ENCODE data around the gene SLC35F3.
"Not testable (repeated sequence)": the region's sequence is repeated elsewhere in the genome, so short reads cannot be mapped to it uniquely, and the experiment has no call there.

Gene SLC35F3

DNA sequence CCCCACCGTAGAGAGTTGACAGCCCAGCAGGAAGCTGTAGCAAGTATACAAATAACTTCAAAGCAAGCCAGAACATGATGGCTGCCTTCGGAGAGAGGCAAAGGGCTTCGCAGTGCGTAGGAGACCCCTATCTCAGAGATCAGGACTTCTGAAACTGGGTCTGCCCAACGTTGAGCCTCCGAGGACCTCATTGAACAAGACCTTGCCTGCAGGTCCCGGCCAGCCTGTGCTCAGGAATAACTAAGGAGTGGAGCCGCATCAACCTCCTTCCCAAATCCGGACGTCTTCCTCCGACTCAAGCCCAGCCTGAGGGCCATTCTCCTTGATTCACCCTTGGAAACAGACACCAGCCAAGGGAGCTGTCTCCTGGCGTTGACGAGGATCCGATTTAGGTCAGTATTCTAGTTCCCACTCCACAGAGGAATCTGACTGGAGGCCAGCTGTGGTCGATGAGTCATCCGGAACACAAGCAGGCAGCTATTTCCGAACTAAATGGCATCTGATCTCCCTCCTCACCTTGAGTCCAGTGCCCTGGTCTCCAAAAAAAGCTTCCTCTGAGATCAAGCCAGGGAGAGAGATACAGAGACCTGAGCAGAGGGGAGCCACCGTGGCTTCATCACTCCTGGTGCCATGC lies 302.3 kb downstream of the SLC35F3 start:
- no peak for DNase-seq

DNA sequence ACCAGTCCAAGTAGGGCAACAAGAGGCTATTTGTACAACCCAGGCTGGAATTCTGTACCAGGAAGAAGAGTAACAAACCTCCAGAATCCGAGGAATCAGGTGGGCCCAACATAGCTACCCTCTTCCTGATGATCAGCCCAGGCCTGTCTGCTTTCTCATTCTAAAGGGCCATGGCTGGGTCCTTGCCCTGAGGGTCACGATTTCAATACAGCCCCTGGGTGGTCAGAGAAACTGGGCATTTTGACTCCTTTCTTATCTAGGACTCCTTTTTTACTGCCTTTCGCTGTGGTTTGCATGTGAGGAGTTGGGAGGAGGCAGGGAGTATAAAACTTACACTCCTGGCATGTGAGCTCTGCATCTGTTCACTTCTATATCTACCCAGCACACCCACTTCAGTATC lies 303.9 kb downstream of the SLC35F3 start:
- no peak for DNase-seq

DNA sequence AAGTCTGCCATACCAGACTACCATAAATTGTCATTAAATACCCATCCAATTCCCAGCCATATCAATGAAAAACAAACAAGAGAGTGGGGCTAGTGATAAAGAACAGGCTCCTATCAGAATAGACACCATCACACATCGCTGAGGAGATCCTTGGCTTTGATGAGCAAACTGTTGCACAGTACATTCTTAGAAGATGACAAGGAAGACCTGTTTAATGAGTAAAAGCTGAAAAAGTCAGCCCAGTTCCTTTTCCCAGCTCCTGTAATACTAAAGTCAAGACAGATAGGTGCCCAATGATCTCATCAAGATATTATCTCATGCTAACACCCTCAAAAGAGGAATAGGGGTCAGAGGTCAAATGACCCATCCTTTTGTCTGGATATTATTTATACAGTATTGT lies 304.3 kb downstream of the SLC35F3 start:
- DNase-seq, result no peak

DNA sequence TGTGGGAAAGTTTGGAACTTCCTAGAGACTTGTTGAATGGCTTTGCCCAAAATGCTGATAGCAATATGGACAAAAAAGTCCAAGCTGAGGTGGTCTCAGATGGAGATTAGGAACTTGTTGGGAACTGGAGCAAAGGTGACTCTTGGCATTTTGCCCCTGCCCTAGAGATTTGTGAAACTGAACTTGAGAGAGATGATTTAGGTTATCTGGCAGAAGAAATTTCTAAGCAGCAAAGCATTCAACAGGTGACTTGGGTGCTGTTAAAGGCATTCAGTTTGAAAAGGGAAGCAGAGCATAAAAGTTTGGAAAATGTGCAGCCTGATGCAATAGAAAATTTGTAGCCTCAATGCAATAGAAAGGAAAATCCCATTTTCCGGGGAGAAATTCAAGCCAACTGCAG lies 306.0 kb downstream of the SLC35F3 start:
- not testable (repeated sequence) for DNase-seq

DNA sequence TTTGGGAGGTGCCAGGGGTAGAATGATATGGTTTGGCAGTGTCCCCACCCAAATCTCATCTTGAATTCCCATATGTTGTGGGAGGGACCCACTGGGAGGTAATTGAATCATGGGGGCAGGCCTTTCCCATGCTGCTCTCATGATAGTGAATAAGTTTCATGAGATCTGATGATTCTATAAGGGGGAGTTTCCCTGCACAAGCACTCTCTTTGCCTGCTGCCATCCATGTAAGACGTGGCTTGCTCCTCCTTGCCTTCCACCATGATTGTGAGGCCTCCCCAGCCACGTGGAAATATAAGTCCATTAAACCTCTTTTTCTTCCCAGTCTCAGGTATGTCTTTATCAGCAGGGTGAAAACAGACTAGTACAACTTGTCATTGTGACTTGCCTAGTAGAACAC lies 307.4 kb downstream of the SLC35F3 start:
- not testable (repeated sequence) for DNase-seq

DNA sequence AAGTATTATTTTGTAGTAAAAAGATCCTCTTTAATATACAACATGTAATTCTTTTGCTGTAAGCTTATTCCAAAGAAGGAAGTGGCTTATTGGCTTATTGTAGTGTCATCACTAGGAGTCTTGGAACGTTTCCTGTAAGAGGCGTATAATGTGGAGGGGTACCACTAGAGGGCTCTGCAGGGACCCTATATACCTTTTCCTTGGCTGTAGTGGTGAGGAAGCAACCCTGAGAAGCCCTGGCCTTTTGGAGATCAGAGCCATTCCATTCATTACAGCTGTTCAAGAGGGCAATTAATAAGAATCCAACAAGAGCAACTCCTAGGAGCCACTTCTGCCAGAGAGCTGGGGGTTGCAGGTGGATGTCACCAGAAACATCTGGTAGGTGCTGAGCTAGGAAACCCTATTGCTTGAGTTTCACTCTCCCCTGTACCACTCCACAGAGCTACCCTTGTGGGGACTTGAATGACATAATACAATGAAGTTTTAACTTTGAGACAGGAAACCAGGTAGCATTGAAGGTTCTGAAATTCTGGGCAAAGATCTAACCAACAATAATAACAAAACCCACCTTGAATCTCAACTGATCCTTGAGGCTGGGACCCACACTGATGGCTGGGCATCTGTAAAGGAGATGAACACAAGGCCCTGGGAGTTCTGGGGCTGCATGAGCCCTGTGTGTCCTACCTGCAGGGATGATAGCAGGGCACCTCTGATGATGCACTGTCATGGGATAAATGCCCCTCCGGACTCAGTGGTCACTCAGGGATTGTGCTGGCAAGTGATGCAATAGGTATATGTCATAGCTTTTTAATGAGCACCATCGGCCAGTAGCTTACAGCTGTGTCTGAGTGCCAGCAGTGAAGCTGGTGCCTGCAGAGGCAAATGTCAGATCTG lies 308.5 kb downstream of the SLC35F3 start:
- DNase-seq, result no peak

DNA sequence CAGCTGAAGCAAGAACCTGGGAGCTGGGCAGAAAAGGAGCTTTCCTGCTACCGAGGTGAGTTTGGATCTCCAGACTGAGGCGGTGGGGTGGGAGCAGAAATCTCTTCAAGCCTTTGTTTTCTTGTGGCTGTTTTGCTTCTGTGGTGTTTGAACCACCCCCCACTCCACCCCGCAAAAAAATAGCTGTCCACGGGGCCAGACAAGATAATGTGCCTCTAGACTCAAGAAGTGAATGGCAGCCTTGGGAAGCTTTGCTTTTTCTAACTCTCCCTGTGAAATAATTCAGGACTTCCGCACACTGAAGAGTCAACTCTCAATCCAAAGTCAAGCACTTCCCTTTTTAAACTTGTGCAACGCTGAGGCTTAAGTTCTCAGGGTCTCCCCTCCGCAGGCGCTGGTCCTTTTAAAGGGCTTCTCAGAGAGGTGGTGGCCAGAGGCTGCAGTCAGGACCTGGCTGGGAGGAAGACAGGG lies 309.2 kb downstream of the SLC35F3 start:
- no peak for DNase-seq

DNA sequence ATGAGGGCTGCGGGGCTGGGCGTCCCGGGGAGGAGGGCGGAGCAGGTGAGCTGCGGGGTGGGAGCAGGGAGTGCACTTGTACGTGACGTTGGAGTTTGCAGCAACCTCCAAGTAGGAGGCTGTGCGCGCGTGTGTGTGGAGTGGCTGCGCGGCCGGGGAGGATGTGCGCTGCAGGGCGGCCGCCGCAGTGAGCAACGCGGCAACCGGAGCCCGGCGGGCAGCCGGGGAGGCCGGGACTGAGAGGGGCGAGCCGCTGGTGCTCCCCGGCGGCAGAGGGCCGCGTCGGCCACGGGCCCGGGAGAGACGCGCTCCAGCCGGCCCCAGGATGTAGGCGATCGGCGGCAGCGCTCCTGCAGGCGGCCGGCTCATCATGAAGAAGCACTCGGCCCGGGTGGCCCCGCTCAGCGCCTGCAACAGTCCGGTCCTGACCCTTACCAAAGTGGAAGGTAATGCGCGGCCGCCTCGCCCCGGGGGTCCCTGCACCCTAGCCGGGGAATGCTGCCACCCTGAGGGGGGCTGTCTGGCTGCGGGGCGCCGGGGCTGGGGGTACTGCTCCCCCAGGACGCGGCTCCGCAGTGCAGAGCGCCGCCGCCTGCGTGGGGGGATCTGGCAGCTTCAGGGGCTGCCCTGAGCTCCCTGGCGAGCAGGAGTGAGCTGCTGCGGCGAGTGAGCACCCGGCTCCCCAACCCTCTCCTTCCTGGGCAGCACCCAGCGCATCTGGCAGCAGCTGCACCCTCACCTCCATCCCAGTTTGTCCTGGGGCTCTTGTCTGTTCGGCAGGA lies 309.8 kb downstream of the SLC35F3 start:
- DNase-seq, result no peak

DNA sequence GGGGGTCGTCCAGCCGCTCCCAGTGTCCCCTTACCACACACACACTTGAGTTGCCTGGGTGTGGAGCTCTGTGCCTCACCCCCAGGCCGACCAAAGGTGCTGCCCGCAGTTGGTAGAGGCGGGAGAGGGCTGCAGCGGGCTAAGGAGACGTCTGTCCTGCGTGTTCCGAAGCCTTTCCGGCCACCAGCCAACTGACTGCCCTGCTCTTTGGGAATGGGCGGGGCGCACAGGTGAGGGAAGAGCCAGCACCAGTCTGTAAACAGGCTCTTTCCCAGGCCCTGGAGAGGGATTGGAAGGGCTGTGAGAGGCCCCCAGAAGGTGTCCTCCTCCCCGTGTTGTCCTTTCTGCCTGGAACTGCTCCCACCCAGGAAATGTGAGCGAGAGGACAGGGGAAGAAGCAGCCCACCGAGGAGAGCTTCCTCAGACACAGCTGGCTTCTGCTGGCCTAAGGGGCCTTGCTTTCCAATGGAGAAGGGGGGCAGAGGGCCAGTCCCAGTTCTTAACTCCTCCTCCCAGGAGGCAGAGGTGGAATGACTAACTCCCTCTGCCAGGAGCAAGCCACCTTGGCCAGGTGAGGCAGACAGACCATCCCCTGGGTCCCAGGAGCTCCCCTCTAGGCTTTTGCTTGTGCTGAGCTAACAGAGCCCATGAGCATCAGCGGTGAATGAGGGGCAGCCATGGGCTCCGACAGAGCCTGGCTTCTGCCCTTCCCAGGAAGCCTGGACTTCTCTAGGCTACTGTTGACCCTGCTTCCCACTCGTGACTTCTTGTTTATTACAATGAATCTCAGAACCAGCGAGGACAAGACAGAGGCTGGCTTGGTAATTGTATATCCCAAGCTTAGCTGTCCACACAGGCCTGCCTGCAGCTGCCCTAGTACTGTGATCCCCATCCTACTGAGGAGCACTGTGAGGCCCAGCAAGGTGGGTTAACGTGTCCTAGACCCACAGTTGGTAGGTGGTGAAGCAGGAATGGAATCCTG lies 310.7 kb downstream of the SLC35F3 start:
- DNase-seq, result no peak

DNA sequence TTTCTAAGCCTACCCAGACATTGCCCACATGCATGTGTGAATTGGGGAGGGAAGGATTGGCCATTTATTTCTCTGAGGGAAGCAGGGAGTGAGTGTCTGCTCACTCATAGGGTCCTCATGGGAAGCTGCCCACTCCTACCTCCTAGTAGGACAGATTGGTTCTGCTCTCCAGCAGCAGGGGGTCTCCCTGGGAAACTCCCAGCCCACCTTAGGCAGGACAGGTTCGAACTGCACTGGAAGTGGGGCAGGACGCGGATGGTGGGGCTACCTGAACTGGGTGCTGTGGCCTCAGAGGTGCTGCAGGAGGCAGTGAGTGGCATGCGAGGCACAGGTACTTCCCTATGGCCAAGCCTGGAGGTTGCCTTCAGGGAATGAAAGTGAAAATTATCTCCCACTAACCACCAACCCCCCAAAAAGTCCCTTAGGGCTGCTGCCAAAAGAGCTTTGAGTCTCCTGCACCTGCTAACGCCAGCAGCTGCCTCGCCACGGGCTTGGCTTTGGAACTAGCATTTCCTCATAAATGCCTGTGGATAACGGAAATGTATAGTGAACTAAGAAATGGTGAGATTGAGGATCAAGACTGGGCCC lies 311.7 kb downstream of the SLC35F3 start:
- DNase-seq, result no peak

DNA sequence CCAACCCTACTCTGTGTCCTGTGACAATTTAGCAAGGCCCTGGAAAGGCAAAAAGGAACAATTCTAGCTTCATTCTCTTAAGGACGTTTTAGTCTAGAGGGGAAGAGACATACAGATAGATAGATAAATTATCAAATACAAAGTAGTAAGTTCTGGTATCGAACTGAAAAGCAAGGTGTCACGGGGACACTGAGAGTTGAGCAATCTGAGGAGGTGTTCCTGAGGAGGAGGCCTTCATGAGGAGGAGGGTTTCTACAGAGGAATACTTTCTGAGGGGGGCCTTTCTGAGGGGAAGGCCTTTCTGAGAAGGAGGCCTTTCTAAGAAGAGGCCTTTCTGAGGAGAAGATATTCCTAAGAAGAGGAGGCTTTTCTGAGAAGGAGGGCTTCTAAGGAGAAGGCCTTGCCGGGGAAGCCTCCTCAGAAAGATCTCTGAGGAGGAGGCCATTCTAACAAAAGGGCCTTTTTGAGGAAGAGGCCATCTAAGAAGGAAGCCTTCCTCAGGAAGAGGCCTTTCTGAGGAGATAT lies 312.9 kb downstream of the SLC35F3 start:
- no peak for DNase-seq

DNA sequence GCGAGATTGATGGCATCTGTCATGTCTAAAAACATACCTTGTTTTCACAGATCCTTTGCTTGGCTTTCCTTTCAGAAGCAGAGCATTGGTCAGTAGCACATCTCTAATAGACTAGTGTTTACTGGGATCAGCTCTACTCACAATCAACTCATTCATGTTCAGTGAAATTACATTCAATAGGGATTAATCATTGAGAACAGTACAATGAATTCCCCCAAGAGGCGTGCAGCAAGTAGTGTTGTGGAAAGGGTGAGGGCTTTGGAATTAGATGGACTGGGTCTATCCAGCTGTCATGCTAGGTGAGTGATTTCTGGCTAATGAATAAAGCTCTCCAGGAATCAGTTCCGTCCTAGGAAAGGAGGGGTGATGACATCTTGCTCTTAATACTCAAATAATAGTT lies 313.6 kb downstream of the SLC35F3 start:
- no peak for DNase-seq

DNA sequence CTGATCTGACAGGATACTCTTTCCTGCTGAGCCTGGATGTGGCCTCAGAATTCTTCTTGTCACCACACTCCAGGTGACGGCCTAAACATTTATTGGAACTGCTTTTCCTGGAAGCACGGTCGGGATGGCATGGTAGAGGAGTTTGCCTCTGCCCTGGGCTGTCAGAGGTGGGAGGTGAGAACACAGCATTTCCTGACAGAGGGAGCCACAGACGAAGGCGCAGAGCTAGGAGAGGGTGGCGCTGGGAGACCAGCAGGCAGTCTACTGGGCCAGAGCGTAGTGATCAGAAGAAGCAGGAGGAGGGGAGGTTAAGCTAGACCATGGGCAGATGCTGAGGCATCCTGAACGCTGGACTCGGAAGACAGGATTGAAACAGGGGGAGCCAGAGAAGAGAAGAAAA lies 315.2 kb downstream of the SLC35F3 start:
- DNase-seq, result no peak

DNA sequence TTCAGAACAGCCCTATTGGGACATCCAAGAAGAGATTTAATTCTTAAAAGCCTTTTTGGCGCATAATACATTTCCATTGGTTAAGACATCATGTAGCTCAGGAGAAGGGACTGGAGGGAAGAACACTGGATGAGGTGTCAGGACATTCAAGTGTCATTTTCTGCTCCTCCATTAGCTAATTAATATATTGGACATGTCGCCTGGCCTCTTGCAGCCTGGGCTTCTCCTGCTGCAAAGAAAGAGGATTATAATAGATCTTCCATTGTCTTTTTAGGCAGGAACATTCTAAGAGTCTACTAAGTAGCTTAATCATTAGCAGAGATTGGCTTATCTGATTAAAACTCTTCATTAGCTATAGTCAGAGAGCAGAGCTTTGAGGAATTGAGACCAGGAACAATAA lies 317.1 kb downstream of the SLC35F3 start:
- DNase-seq, result no peak

DNA sequence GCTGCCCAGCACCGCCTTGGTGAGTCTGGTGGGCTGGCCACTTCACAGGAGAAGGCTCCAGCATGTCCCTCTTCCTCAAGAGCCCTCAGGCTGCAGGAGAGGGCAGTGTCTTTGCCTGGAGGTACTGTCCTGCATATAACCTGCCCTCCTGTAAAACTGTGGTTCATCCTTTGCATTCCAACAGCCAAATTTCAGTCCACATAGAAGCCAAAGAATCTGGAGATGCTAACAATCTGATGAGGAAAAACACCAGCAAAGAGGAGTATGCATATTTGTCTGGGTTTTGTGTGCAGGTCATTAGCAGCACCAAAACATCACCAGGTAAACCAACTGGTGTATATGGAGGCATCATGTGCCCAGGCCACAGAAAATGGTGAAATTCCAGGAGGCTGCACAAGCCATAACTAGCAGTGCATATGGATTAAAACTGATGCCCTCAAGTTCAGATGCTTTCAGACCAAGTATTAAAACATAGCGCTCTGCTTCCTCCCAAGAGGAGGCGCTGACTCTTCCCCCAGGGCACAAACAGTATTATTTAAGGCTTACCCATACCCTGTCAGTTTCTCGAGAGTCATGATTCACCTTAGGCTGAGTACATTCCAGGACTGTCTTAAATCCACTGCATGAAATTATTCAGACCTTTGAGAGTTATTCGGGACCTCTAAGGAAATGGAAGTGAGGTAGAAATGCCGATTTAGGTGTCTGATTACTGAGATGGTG lies 318.2 kb downstream of the SLC35F3 start:
- no peak for DNase-seq

DNA sequence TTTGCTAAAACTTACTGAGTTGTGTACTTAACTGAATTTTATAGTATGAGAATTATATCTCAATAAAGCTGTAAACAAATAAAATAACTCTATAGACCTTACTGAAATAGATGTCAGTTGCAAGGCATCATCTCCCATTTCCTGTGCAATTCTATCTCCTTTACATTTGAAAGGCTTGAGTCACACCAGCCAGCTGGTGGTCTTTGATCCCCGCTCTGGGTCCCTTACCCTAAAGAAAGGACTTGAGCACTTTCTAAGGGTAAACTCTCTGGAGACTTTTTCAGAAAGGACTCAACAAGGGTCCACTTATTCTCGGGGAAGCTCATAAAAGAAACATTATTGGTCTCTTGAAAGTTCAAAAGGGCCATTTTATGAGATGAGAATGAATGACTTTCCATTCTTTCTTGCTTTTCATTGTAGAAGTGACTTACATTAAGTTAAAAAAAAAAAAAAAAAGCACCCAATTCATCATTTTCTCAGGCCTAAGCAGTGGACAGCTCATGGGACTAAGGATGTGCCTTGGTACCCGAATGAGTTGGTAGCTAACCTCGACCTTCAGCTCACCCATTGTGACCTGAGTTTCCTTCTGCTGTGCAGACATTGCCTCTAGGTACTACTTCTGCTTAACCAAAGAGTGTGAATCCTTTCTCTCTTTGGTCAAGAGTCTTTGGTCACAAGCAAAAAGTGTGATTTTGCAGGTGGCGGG lies 321.8 kb downstream of the SLC35F3 start:
- DNase-seq, result no peak

DNA sequence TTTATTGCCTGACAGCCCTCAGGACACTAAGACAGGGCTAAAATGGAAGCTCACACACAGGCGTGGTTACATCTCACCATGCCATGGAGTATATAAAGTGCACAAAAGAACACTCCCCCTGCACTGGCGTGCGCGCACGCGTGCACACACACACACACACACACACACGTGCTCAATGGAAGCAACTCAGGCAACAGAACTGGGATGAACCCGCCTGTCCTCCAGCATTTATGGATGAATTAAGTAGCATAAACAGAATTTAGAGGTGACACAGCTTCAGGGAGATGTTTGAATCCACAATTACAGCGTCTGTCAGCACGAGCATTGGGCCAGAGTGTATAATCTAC lies 322.3 kb downstream of the SLC35F3 start:
- no peak for DNase-seq

DNA sequence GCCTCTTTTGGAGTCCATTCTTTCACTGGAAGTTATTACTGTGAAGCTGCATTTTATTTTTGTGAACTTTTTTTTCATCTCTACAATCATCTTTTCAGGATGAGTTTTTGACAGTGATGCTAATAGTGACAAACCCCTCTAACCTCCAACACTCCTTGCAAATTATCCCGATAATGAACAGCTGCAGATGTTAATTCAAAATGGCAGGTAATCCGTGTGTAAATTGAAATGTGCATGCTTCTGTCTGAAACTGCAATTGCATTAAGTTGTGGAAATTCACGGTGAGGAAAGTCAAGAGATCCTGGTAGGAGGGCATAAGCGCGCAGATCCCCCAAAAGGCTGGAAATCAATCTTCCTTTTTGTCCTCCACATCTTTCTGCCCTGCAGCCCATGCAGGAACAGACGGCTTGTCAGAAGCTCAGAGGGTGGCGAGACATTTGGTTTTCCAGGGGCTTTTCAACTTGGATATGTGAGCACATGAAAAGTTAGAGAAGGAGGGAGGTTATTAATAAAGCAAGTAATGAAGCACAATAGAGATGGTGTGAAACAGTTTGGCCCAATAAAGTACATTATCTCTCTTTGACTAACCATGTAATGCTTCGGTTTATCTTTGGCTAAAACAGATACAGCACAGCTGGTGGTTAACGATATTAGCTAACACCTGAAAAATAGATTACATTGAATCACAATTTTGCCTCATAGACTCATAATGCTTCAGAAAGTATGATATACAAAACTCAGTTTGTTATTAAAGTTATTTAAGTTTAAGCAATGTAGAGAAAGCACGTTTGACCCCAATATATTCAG lies 325.3 kb downstream of the SLC35F3 start:
- DNase-seq, result no peak

DNA sequence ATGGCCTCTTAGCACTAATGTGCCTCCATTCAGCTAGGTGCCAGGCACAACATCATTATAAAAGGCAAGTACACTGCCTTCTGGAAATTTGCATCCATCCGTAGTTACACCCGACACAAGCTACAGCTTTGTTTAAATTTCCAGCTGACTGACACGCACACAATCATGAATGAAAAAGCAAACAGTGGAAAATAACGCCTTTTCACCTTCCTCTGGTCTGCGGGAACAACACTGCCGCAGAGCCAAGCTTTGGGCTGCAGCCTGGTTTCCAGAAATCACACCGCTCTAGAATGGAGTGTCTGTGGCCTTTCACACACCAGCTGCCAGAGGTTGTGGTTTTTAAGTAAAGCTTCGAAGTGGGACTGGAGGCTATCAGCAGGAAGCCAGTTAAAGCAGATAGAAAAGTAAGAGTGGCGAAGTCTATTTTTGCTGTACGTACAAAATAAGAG lies 326.0 kb downstream of the SLC35F3 start:
- no peak for DNase-seq

All from NCI-H1436 treated with DMSO at 0.1 percent for 48 hours (cell line).